IPS-18c (cell line): ENCODE results near the gene BRDT.

Source experiments
- H3K4me3 ChIP-seq: 2 replicates; pipeline ENCODE4 v1.7.0; 2013; ENCODE audit warnings: low read depth, mild to moderate bottlenecking, low read length, moderate library complexity; ENCODE audit not compliant: insufficient read depth
- H3K9me3 ChIP-seq: one replicate; pipeline ENCODE4 v1.6.1; 2013; ENCODE audit warnings: mild to moderate bottlenecking, low read length, moderate library complexity; ENCODE audit not compliant: control insufficient read depth, insufficient read depth

The BRDT gene

DNA sequence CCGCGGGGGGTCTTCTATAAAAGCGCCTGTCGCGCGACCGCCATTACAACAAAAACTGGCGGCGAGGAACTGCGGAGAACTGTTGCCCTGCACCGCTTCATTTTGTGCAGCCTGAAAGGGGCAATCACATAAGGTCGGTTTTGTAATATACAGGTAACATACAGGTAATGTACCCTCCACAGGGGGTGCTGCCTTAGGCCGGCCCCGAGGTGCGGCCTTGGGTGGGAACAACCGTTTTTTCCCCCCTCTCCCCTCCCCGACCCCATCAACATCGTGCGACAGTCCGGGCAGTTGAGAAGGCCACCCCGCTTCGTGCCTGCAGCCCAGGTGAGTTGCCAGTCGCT is at the start of gene BRDT:
TSS of gene BRDT (plus strand) at position 46 of the 344 bp plus-strand sequence. CDS start 13,354 bp downstream, outside the sequence.
- Histone ChIP-seq H3K4me3 (no peak within 1 kb of the TSS; the same call in 1 of the 2 replicates), H3K9me3 (no peaks in the 10 kb centered on the region)

DNA sequence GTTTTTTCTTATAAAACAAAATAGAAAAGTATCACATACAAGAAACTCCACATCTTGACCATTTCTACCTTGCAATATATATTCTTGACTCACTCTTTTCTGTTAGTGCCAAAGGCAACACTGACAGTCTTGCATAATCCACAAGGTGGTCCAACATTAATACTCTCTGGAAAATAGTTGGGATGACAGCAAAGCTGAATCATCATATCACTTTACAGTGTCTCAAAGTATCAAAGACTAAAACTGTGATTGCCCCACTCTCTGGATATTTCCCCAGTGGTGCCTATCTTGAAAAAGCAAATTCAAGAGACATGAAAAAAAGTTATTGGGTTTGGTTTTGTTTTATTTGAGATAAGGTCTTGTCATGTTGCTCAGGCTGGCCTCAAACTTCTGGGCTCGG is 48.6 kb upstream of the BRDT start:
- H3K9me3 ChIP-seq: no peaks in the 10 kb centered on the region
- no peak overlapping the region for H3K4me3 ChIP-seq

DNA sequence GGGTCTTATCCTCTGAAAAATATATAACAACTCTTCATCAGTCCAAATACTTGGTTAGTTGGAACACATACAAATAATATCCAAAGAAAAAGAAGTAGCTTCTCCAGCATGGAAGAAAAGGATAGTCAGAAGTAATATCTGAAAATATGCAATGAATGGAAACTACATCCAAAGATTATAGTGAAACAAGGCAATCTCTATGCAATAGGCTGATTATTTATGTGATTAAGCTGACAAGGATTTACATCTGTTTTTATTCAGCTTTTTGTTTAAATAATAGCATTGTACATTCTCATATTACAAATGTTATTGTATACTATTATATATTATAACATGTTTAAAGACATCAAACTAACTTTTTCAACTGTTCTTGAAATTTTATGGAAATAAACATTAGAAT is 48.0 kb upstream of the BRDT start:
- Histone ChIP-seq H3K9me3 (no peaks in the 10 kb centered on the region), H3K4me3 (no peak overlapping the region)

DNA sequence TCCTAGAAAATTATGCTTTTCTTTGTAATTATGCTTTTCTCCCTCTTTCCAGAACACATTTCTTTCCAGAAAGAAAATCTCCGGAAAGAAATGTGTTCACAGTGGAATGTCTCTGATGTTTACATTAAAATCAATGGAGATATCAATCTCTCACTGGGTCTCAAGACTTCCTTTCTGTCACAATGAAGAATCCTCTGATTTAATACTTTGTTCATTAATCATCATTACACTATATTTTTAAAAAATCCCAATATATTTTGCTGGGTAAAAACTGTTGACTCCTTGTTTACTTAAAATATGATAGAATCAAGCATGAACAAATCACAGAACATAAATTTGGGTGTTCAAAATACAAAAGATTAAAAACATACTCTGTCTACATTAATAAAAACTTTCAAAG is 36.9 kb upstream of the BRDT start:
- Histone ChIP-seq H3K4me3 (no peak overlapping the region), H3K9me3 (no peaks in the 10 kb centered on the region)

DNA sequence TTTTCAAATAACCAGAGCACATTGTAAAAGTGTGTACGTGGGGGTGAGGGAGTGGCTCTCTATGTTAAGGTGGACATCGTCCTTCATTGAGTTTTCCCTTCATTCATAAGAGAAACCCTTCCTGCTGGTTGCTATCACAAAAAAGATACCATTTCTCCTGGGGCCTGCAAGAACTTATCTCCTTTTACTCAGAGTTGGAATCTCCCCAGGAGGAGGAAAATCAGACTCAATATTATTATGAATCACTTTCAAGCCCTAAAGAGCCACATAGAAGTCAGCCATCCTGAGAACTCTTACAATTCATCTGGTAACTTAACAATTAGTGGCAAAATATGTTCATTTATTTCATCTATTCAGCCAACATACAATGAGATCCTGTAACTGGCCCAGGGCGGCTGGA is 36.2 kb upstream of the BRDT start:
- H3K9me3 ChIP-seq: no peaks in the 10 kb centered on the region
- H3K4me3 ChIP-seq: no peak overlapping the region

DNA sequence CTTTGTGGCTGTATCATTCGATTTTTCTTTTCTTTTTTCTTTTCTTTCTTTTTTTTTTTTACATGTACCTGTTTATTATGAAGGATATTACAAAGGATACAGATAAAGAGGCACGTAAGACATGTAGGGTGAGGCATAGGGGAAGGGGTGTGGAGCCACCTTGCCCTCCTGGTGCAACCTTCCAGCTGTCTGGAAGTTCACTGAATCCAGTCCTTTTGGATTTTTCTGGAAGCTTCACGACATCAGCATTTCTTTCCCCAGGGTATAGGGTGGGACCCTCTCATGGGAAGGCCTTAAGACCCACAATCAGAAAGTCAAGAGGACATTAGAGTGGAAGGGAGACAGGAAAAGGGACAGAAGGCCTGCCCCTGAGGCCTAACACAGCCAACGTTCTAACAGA is 33.2 kb upstream of the BRDT start:
- no peaks in the 10 kb centered on the region for H3K9me3 ChIP-seq

DNA sequence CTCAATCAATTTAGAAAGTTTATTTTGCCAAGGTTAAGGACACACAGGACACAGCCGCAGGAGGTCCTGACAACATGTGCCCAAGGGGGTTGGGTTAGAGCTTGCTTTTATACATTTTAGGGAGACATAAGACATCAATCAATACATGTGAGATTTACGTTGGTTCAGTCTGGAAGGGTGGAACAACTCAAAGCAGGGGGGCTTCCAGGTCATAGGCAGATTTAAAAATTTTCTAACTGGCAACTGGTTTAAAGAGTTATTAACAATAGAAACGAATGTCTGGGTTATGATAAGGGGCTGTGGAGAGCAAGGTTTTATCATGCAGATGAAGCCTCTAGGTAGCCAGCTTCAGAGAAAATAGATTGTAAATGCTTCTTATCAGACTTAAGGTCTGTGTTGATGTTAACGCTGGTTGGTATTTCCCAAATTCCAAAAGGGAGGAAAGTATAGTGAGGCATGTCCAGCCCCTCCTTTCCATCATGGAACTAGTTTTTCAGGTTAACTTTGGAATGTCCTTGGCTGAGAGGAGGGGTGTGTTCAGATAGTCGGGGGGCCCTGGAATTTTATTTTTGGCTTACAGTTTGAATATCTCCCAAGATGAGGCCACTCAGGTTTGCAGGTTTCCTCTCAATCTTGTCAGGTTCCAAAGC is 32.3 kb upstream of the BRDT start:
- H3K4me3 ChIP-seq: no peak overlapping the region
- no peaks in the 10 kb centered on the region for H3K9me3 ChIP-seq

More for the DNA sequence above, 33.2 kb upstream of the BRDT start:
- H3K4me3 ChIP-seq: no peak overlapping the region

DNA sequence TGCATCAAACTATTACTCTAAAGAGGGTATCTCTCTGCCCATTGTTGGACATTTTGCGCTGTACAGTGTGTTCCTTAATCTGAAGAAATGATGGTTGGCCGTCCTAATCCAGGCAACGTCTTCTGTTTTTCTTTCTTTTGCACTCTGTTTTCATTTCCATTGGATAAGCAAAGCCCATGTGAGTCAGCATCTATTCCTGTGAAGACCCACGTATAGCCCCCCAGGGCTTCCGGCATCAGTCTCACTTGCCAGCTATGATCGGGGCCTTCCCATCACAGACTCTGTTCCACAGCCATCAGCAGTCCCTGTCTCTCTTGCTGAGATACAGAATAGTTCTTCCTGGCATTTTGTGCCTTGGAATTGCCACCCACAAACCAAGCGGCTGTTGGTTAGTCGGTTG is 29.2 kb upstream of the BRDT start:
- Histone ChIP-seq H3K4me3 (no peak overlapping the region), H3K9me3 (no peaks in the 10 kb centered on the region)

DNA sequence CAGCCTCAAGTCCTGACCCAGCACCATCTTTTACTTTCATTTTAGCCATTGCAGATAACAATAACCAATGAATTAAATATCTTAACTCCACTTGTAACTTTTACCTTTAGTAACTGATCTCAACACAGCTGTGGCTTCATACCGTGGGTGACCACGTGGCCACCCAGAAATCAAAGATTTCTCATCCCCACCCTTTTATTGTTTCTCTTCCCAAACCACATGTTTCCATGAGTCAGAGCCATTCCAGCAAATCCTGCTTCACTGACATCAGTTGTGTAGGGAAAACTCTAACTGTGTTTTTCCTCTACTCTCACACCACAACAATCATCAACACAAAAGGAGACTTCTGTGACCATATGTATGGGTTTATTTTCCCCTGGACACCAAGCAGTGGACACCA is 25.1 kb upstream of the BRDT start:
- no peaks in the 10 kb centered on the region for H3K9me3 ChIP-seq
- no peak overlapping the region for H3K4me3 ChIP-seq

DNA sequence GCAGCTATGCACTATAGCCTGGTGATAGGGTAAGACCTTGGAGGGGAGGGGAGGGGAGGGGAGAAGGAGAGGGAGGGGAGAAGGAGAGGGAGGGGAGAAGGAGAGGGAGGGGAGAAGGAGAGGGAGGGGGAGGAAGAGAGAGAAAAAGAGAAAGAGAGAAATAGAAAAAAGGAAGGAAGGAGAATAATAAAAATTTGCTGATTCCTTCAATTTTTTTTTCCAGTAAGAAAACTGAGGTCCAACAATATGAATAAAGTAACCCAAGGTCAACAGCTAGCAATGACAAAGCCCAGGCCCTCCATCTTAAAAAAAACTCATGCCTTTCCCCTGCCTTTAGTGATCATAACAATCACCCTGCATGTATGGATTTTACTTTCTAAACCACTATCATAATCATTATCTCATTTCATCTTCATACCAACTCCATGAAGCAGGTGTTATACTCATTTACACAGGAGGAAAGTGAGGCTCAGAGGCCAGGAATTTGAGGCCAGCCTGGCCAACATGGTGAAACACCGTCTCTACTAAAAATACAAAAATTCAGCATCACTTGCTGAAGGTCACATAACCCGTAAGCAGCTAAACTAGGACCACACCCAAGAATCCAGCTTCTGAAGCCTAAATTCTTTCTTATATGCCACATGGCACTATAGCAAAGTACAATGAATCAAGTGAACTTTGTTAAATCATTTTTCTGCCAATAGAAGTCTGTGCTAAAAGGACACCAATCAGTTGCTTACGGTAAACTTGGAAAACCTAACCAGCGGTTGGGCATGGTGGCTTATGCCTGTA is 23.4 kb upstream of the BRDT start:
- H3K4me3 ChIP-seq: no peak overlapping the region
- no peaks in the 10 kb centered on the region for H3K9me3 ChIP-seq

DNA sequence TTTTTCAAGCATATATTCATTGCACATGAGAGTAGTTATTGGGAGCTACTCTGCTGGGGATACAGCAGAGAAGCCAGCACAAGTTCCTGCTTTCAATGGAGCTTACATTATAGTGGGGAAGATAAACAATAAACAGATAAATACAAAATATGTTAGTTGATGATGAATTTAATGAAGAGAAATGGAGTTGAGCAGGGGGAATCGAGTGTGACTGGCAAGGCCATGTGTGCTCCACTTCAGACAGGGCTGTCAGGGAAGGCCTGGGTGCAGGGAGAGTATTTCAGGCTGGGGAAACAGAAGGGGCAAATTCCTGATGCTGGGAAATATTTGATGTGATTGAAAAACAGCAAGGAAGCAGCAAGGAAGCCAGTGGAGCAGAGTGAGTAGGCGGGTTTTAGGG is 21.2 kb upstream of the BRDT start:
- Histone ChIP-seq H3K4me3 (no peak overlapping the region), H3K9me3 (no peaks in the 10 kb centered on the region)

DNA sequence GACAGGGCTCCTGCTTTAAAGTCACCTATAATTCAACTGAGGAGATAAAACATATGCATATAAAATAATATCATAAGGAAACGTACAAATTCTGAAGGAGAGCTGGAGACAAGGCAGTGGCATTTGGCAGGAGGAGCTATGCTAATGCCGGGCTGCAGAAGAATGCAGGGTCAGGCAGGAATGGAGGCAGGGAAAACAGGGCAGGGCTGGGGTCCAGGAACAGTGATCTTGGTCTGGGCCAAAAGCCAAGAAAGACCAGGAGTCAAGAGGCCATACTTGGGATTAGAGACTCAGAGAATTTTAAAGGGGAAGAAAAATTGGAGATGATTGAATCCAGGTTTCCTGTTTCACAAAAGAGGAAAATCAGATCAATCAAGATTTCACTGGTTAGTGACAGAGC is 20.0 kb upstream of the BRDT start:
- no peak overlapping the region for H3K4me3 ChIP-seq
- no peaks in the 10 kb centered on the region for H3K9me3 ChIP-seq

DNA sequence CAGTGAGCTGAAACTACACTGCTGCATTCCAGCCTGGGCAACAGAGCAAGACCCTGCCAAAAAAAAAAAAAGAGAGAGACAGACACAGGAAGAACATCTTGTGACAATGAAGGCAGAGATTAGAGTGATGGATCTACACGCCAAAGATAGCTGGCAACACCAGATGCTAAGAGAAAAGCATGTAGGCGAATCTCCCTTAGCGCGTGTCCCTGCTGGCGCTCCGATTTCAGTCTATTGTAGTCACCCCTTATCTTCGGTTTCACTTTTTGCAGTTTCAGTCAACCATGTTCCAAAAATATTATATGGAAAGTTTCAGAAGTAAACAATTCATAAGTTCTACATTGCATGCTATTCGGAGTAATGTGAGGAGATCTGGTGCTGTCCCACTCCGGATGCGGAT is 11.6 kb upstream of the BRDT start:
- H3K9me3 ChIP-seq: peaks cover 2% of the 10 kb centered on the region
- H3K4me3 ChIP-seq: no peak overlapping the region

DNA sequence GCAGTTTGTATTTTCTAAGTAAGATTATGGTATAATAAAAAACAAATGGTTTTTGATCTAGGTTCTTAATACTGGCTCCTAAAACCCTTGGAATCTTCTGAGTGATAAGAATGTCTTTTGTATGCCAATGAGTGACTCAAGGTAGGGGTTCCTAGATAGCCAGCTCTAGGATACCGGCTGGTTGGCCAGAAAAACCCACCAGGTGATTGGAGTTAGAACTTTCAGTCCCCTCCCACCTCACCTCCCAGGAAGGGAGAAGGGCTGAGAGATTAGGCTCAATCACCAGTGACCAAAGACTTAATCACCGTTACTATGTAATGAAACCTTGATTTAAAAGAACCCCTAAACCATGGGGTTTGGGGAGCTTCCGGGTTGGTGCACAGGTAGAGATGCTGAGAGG is 8.7 kb upstream of the BRDT start:
- Histone ChIP-seq H3K9me3 (peaks cover 2% of the 10 kb centered on the region), H3K4me3 (no peak overlapping the region)

DNA sequence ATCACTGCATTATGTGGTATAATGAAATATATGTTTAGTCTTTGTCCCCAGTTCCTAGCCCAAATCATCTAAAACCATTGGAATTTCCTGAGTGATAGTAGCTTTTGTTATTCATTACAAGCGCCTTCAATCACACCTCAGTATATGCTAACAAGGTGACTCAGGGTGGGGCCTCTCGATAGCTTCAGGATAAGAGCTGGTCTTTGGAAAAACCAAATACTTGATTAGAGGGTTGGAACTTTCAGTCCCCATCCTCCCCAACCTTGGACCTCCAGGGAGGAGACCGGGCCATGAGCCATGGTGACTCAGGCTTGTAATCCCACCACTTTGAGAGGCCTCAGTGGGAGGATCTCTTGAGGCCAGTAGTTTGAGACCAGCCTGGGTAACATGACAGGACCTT is 5.1 kb upstream of the BRDT start:
- Histone ChIP-seq H3K4me3 (no peak overlapping the region), H3K9me3 (peaks cover 2% of the 10 kb centered on the region)

DNA sequence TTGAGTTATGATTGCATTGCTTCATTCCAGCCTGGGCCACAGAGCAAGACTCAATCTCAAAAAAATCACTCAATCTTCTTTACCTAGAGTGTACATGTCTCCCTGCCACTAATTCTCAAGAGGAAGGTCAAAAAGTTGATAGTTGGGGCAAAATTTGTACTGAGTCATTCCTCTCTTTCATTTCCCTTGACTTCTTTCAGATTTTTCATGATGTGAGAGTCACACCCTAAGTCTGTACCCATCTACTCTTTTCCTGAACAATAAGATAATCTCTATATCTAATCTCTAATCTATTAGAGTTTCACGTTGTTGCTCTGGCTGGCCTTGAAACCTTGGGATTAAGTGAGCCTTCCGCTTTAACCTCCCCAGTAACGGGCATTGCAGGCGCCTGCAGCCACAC is 1.1 kb upstream of the BRDT start:
- Histone ChIP-seq H3K4me3 (no peak overlapping the region), H3K9me3 (no peaks in the 10 kb centered on the region)

DNA sequence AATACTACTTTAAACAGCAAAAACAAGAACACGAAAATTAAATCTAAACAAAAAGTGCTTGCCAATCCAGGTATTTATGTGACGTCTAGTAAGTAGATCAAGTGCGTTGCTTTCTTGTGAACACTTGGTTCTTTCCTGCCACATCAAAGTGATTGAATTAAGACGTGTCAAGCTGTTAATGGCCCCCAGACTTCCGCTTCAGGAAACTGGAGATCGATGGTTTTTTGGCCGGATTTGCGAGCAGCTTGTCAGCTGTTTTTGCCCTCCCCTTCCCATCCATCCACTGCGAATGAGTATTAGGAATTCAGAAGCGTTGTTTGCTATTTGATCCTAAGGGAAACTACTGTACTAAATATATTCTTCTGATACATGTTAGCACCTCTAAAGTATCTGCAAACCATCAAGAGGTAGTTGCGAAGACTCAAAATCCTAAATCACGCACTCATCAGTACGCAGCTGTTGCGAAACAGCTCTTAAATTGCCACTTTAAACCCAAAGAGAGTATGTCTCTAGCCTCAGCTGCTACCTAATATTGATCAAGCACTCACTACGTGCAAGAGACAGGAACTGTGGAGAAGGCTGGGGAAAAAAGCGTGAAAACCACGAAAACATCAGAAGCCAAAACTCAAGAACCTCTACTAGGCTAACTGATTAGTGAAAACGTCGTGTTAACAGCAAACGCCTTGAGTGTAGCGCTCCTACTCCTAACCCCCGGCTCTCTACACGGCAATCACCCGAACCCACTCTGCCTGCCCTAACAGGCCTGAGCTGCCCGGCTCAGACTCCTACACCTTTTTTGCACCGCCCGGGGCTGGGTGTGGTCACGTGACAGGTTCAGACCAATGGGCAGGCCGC is 473 bp upstream of the BRDT start:
- Histone ChIP-seq H3K9me3 (no peaks in the 10 kb centered on the region), H3K4me3 (no peak overlapping the region; the same call in 1 of the 2 replicates)

DNA sequence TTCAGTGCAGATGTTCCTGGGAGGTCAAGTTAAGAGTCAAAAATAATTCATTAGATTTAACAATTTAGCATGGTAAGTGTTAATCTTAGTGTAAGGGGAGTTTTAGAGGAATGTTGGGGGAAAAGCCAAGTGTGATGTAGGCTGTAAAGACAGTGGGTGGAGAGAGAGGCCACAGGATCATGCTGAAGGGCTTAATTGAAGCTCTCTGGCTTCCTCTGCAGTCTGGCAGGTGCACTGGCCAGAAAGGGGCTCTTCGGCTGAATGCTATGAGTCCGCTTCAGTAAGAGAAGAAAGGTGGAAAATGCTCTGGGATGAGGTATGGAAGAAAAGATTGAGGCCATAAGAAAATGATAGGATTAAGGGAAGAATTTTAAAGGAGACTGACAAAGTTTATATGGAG is 3.0 kb downstream of the BRDT start:
- Histone ChIP-seq H3K9me3 (no peaks in the 10 kb centered on the region), H3K4me3 (no peak overlapping the region)
